OCI-LY3 (cell line): Measurements from ENCODE around the gene RAD51B.

ENCODE experiments used
- H2AFZ ChIP-seq: fragments of 200-600, 300-600 bp; shearing (Covaris generic); 2 replicates; pipeline ENCODE4 v1.6.0; 2014; ENCODE audit warnings: antibody characterized with exemption, low read depth, low read length
- H3K27ac ChIP-seq: fragments of 200-600, 300-600 bp; sonication (generic); 2 replicates; pipeline ENCODE4 v1.5.1; 2014; ENCODE audit warnings: mild to moderate bottlenecking, low read length, moderate library complexity, mixed read lengths
- H3K27me3 ChIP-seq: fragments of 200-600, 300-600 bp; sonication (generic); 2 replicates; pipeline ENCODE4 v1.6.1; 2014; ENCODE audit warnings: low read depth, low read length, mixed read lengths
- H3K36me3 ChIP-seq: fragments of 200-600, 300-600 bp; sonication (generic); replicated peaks from 2 replicates; pipeline ENCODE3; 2014; ENCODE audit warnings: low read depth, low read length, mixed read lengths
- H3K4me1 ChIP-seq: fragments of 300-600, 200-600 bp; sonication (generic); 2 replicates; pipeline ENCODE4 v1.6.1; 2014; ENCODE audit warnings: low read length, mixed read lengths
- H3K4me2 ChIP-seq: fragments of 200-600, 300-600 bp; sonication (generic); 2 replicates; pipeline ENCODE4 v1.6.1; 2014; ENCODE audit warnings: low read length, mixed read lengths
- H3K4me3 ChIP-seq: fragments of 300-600, 200-600 bp; sonication (generic); 2 replicates; pipeline ENCODE4 v1.5.1; 2014; ENCODE audit warnings: antibody characterized with exemption, mild to moderate bottlenecking, low read length, moderate library complexity
- H3K79me2 ChIP-seq: fragments of 300-600, 200-600 bp; shearing (Covaris generic); 2 replicates; pipeline ENCODE4 v1.6.1; 2014; ENCODE audit warnings: mild to moderate bottlenecking, low read length, mixed read lengths
- H3K9ac ChIP-seq: fragments of 300-600, 200-600 bp; shearing (Covaris generic); 2 replicates; pipeline ENCODE4 v1.6.0; 2014; ENCODE audit warnings: mild to moderate bottlenecking, low read length, moderate library complexity
- H3K9me3 ChIP-seq: fragments of 200-600, 300-600 bp; shearing (Covaris generic); 2 replicates; pipeline ENCODE4 v1.6.1; 2014; ENCODE audit warnings: low read length, mixed read lengths; ENCODE audit not compliant: insufficient read depth
- H4K20me1 ChIP-seq: fragments of 200-600, 300-600 bp; sonication (generic); 2 replicates; pipeline ENCODE4 v1.6.1; 2016; ENCODE audit warnings: low read length, mixed read lengths; ENCODE audit not compliant: insufficient read depth
- CTCF ChIP-seq: fragments of 200-600, 300-600 bp; sonication (generic); IDR thresholded peaks from 2 replicates; pipeline ENCODE4 v1.5.1; 2014; ENCODE audit warnings: antibody characterized with exemption, low read length, low read depth
- EZH2phosphoT487 ChIP-seq: fragments of 200-600 bp; shearing (Covaris generic); IDR thresholded peaks from 2 replicates; pipeline ENCODE4 v1.6.1; 2018; ENCODE audit warnings: antibody characterized with exemption, mixed run types, low read depth

The RAD51B gene

GRCh38 chr14:68606644-68607043, 787.1 kb downstream of the RAD51B start:
- H4K20me1 ChIP-seq = no peaks in the 10 kb centered on the region
- H3K4me1 ChIP-seq = no peaks in the 10 kb centered on the region
- no peaks in the 10 kb centered on the region for H3K79me2 ChIP-seq
- H3K27ac ChIP-seq = no peak overlapping the region
- no peak overlapping the region for H3K4me3 ChIP-seq
- H3K36me3 ChIP-seq = no peaks in the 10 kb centered on the region
- H3K9me3 ChIP-seq = peaks cover 12% of the 10 kb centered on the region
- H3K4me2 ChIP-seq = no peak overlapping the region
- H2AFZ ChIP-seq = no peak overlapping the region
- no peak overlapping the region for H3K9ac ChIP-seq
- TF ChIP-seq CTCF (no peak), EZH2phosphoT487 (no peak)
- H3K27me3 ChIP-seq = no peaks in the 10 kb centered on the region

DNA sequence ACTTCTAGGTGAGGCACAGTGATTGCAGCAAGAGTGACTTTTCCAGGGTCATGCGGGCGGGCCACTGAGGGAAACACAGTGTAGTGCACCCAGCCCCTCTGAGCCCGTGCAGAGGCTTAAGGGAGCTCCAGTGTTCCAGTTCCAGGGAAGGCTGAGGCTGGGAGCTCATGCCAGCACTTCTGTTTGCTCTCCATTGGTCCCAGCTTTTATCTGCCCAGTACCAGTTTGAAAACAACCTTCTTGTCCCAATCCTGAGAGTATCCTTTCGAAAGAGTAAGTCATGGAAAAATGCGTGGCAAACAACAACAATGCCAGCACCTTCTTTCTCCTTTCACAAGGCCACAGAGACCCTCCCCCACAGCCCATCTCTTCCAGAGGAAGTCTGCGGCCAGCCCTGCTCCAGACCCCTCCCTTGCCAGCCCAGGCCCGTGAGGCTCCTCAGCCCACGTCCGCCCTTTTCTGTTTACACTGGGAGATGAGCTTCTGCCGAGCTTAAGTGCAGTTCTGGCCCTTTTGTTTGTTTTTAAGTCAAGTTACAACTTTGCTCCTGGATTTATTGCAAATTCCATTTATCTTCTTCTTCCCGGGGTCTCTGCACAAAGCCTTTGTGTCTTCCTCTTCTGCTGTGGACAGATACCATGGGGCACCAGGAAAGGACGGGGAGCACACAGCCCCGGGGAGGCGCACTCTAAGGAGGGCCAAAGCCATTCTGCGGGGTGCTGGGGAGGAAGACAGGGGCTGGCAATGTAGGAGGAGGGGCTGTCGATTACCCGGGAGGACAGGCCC, 787.7 kb downstream of the RAD51B start:
- Histone ChIP-seq H3K9ac (no peak overlapping the region), H3K36me3 (no peaks in the 10 kb centered on the region), H2AFZ (no peak overlapping the region), H3K27me3 (no peaks in the 10 kb centered on the region), H3K4me2 (no peak overlapping the region), H3K9me3 (peaks cover 12% of the 10 kb centered on the region), H3K79me2 (no peaks in the 10 kb centered on the region), H3K27ac (no peak overlapping the region), H4K20me1 (no peaks in the 10 kb centered on the region), H3K4me1 (no peaks in the 10 kb centered on the region), H3K4me3 (no peak overlapping the region)
- no peak for TF ChIP-seq CTCF
- TF ChIP-seq EZH2phosphoT487 = no peak

DNA sequence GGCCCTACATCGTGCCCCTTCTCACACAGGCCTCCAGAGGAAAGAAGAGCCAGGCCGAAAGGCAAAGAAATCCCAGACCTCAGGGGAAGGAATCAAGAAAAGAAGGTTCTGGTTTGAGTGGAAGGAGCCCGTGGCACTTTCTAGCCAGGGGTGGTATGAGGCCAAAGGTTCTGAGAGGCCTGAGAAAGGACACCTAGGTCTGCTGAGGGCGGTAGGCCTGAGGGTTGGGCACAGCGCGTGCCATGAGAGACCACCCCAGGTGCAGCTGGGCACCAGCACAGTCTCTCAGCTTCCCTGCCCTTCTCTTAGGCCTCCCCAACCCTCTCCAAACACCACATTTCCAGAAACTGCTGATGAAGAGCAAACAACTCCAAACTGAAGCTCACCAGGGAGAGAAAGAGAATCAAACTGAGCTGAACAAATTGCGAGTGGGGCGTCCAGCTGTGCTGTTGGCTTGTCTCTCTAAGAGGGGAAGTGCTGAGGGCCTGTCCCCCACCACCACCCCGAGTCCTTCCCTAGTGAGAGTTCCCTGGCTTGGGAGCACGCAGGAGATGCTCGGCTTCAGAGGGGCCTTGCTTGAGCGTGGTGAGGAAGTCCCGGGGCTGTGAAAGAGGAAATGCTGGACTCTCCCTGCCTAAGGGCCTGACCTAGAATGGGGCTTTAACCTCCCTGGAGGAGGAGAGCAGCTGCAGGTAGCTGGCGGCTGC, 788.4 kb downstream of the RAD51B start:
- Histone ChIP-seq H2AFZ (no peak overlapping the region), H3K9me3 (peaks cover 12% of the 10 kb centered on the region), H3K4me1 (no peaks in the 10 kb centered on the region), H4K20me1 (no peaks in the 10 kb centered on the region), H3K4me2 (no peak overlapping the region), H3K4me3 (no peak overlapping the region), H3K27ac (no peak overlapping the region), H3K79me2 (no peaks in the 10 kb centered on the region), H3K36me3 (no peaks in the 10 kb centered on the region), H3K9ac (no peak overlapping the region), H3K27me3 (no peaks in the 10 kb centered on the region)
- TF ChIP-seq CTCF = no peak
- TF ChIP-seq EZH2phosphoT487 = no peak

DNA sequence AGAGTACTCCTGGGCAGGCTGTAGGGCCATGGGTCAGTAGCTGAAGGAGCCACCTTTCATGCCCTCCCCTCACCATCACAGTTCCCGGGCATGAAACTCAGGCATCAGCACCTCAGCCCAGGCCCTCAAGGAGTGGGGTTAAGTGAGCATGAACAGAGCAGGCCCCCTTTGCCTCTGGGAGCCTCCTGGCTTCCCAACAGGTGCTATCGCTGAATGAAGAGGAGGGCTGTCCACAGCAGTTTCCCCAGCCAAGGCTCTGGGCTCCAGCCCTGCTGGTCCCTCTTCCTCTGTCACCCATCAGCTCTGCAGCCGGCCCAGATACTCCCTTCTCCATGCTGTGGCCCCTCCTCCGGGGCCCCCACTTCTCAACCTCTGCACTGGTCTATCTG, 789.0 kb downstream of the RAD51B start:
- Histone ChIP-seq H3K79me2 (no peaks in the 10 kb centered on the region), H3K4me3 (no peak overlapping the region), H3K9ac (no peak overlapping the region), H4K20me1 (no peaks in the 10 kb centered on the region), H3K9me3 (peaks cover 12% of the 10 kb centered on the region), H3K27me3 (no peaks in the 10 kb centered on the region), H3K36me3 (no peaks in the 10 kb centered on the region), H3K4me2 (no peak overlapping the region), H3K4me1 (no peaks in the 10 kb centered on the region), H2AFZ (no peak overlapping the region), H3K27ac (no peak overlapping the region)
- TF ChIP-seq EZH2phosphoT487 (no peak), CTCF (no peak)
